ENCODE results near the gene RNU4-1. TPM values are rescaled to one million over a fixed set of nuclear protein-coding genes. Genes with fewer than 3 reads are reported as not detected.
A peak's percentile ranks its signal among the peaks of the same experiment; 100 is the strongest.

Gene RNU4-1
- total RNA-seq, 1 donor from 2014 or later, result 1,438 TPM

DNA sequence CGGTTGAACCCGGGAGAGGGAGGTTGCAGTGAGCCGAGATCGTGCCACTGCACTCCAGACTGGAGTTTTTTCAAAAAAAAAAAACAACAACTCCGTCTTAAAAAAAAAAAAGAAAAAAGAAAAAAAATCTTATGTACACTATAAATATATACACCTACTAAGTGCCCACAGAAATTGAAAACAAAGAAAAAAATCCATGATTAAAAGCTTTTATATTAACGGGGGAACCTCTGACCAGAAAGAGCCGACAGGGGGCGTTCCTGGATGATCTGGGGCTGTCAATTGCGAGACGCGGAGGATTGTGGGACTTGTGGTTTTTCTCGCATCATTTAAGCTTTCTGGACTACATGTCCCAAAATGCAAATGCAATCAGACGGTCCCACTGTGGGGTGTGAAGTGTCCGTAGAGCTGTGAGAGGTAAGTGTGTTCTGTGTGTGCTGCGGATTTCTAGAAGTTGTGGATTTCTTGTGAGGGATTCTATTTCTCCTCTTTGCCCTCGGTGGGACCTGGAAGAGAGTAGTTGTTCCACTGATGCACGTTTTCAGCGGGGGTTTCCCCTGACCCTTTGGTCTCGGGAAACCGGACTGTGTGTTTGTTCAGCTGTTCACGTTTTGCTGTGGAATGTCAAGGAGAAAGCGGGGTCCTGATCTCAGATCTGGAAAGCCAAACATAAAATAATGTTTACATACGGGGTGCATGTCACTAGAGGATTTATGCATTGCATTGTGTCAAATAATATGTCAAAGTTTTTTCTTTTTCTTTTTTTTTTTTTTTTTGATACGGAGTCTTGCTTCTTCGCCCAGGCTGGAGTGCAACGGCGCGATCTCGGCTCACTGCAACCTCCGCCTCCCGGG lies 9.2 kb upstream of the RNU4-1 start, which contains the start of gene SIRT4:
Gene SIRT4, plus strand, starts transcription at position 360 of the 854 bp plus-strand sequence. CDS start 1,241 bp downstream, outside the sequence.
- ATAC-seq (peak; percentile 97), DNase-seq (peak; percentile 89)
- intact Hi-C loops (cut with micrococcal nuclease), result no loop called here

DNA sequence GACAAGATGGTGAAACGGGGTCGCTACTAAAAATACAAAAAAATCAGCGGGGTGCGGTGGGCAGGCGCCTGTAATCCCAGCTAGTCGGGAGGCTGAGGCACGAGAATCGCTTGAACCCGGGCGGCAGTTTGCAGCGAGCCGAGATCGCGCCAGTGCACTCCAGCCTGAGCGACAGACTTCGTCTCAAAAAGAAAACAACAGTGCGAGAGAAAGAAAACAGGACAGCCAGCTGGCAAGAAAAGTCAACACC lies 701 bp downstream of the RNU4-1 start:
- DNase-seq (no peak), ATAC-seq (peak; percentile 4)
- intact Hi-C loops (cut with micrococcal nuclease), result no loop called here

DNA sequence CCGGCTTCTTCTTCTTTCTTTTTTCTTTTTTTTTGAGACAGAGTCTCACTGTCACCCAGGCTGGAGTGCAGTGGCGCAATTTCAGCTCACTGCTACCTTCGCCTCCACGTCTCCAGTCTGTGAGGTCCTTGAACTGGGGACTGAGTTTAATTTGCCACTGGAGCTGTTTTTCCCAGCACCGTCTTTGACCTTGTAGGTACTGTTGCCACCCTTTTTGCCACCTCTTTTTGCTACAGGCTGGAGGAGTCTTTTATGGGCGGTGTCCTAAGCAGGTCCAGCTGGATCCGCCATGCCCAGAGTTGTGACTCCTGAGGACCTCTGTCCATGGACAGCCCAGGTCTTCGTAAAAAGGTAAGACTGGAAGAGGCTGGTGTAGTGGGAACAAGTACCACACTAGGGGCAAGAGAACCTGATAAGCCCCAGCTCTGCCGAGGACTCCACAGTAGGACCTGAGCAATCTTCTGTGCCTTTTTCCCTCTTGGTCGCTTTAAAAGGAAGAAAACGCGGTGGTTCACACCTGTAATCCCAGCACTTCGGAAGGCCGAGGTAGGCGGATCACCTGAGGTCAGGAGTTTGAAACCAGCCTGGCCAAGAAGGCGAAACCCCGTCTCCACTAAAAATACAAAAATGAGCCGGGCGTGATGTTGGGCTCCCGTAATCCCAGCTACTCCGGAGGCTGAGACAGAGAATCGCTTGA lies 2.3 kb downstream of the RNU4-1 start:
- no peak for DNase-seq
- no peak for ATAC-seq
- intact Hi-C loops (cut with micrococcal nuclease), result no loop called here

DNA sequence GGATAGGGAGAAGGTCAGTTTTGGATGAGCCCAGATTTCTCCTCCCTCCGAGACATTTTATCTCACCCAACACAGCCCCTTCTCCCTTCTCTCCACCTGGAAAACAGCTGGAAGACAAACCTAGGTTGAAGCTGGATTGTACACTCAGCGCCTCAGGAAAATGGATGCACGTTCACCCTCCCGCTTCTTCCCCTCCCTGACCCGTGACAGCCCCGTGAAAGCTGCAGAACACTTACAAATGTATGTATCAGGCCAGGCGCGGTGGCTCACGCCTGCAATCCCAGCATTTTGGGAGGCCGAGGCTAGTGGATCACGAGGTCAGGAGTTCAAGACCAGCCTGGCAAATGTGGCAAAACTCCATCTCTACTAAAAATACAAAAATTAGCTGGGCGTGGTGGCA lies 5.5 kb downstream of the RNU4-1 start:
- intact Hi-C loops (cut with micrococcal nuclease), result no loop called here
- DNase-seq (no peak), ATAC-seq (no peak)

DNA sequence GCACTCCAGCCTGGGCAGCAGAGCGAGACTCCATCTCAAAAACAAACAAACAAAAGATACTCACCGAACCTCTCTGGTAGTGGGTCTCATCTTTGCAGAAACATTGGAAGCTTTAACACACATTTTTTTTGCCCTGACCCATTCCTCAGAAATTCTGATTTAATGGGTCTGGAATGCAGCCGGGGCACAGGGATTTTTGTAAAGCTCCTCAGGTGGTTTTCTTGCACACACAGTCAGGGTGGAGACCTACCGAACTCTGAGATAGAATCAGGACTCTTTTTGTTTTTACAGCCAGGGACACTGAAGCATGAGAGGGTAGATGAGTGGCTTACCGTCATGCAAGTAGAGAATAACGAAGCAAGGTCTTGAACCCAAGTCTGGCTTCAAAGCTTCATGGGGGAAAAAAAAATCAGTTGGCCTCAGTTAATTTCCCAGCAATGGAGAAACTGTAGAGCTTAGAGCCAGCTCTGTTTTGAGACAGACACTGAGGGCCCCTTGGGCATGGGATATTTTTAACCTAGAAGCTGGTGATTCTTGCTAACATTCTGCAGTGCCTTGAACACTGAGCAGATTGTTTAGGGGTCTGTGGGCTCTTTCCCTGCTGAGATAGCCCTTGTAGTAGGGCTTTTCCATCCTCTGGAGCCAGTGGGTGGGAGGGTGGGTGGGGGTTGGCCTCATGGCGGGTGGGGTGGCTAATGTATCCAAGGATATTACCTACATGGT lies 6.1 kb downstream of the RNU4-1 start:
- DNase-seq (no peak), ATAC-seq (no peak)
- intact Hi-C loops (cut with micrococcal nuclease), result no loop called here

DNA sequence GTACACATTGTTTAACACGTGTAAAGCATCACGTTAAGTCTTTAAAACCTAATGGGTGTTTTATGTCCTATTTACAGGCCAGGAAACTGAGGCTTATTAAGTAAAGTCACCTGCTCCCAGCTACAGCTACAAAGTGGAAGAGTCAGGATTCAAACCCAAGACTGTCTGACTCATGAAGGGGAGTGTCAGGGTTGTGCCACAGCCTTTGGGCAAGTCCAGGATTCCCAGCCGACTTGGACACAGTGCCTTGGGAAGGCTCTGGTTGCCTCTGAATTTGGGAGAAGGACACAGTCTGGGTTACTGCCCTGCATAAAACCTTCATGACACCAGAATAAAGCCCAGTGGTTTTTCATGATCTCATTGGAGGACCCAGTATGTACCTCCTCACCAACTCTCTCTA lies 8.7 kb downstream of the RNU4-1 start:
- intact Hi-C loops (cut with micrococcal nuclease), result no loop called here
- DNase-seq, result no peak
- no peak for ATAC-seq

DNA sequence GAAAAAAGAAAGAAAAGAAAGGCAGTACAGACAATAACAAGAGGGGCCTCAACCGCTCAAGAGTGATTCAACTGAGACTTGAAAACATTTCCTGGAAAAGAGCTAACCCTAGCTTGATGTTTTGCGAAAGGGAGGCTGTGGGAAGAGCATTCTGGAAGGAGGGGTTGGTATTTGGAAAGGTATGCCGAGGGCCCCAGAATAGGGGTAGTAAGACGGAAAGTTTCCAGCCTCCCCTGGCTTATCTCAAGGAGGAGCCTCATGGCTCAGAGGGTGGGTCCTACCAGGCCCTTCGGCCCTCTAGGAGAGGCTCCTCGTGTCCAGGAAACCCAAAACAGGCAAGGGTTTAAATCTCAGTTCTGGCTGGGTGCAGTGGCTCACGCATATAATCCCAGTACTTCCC lies 9.7 kb downstream of the RNU4-1 start:
- intact Hi-C loops (cut with micrococcal nuclease), result no loop called here
- DNase-seq (no peak), ATAC-seq (no peak)

DNA sequence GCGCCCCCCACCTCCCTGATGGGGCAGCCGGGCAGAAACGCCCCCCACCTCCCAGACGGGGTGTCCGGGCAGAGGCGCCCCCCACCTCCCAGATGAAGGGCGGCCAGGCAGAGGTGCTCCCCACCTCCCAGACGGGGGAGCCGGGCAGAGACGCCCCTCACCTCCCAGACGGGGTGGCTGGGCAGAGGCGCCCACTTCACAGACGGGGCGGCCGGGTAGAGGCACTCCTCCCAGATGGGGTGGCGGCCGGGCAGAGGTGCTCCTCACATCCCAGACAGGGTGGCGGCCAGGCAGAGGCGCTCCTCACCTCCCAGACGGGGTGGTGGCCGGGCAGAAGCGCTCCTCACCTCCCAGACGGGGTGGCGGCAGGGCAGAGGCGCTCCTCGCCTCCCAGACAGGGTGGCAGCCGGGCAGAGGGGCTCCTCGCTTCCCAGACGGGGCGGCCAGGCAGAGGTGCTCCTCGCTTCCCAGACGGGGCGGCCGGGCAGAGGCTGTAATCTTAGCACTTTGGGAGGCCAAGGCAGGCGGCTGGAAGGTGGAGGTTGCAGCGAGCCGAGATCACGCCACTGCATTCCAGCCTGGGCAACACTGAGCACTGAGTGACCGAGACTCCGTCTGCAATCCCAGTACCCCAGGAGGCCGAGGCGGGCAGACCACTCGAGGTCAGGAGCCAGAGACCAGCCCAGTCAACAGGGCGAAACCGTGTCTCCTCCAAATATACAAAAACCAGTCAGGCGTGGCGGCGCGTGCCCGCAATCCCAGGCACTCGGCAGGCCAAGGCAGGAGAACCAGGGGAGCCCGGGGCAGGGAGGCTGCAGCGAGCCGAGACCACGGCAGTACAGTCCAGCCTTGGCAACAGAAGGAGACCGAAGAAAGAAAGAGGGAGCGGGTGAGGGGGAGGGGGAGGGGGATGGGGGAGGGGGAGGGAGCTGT lies 14.6 kb downstream of the RNU4-1 start:
- DNase-seq, result no peak
- ATAC-seq, result no peak
- intact Hi-C loops (cut with micrococcal nuclease), result no loop called here

DNA sequence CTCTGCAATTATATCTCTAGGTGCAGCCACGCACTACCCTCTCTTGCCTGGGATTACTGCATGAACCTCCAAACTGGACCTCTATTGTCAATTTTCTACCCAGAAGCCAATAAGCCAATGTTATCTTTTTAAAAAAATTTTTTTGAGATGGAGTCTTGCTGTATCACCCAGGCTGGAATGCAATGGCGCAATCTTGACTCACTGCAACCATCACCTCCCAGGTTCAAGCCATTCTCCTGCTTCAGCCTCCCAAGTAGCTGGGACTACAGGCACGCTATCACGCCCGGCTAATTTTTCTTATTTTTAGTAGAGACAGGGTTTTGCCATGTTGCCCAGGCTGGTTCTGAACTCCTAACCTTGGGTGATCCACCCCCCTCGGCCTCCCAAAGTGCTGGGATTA lies 16.3 kb downstream of the RNU4-1 start:
- ATAC-seq (no peak), DNase-seq (no peak)
- intact Hi-C loops (cut with micrococcal nuclease), result no loop called here

DNA sequence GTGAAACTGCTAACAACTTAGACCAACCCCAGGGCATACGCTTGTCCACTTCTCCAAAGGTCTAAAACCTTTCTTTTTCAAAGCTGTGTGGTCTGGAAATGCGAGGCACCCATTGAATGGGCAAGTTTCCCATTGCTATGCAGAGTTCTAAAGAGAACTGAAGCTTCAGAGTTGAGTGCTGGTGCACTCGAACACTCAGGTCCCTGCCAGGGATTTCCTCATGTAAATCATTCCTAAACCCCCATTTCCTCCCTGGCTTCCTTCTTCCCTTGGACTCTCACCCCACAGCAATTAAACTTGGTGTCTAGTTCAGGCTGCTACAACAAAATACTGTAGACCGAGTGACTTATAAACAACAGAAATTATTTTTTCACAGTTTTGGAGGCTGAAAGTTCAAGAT lies 25.3 kb downstream of the RNU4-1 start:
- no peak for DNase-seq
- ATAC-seq, result no peak
- intact Hi-C loops (cut with micrococcal nuclease), result loop anchor here (2.0 kb wide), 1 partner anchor 41 kb away; no protein-coding TSS in a partner anchor

DNA sequence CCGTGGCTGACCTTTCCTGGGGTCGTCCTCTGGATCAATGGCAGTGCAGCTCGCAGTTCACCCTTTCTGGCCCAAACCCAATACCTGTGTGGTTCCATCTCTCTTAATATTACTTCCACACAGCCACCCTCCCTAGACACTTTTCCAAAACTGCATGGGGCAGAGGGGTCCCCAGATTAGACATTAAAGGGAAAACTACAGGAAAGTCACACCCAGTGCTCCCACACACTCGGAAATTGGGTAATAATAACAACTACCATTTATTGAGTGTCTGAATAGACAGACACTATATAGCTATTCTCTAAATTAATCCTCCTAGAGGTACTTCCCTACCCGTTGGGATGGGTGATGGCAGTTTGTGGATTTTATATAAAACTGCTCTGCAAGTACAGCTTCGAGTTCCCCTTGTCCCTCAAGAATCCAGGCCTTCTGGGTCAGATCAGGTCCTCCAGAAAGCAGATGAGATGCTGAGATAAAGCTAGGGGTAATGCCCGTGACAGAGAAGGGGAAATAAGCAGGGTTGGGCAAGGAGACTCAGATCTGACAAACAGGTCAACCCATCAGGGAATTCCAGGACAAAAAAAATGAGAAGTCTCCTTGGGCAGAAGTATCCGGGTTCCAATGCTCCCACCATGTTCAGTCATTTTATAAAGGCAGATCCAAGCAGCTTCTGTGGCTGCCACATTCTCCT lies 26.7 kb downstream of the RNU4-1 start:
- no peak for ATAC-seq
- no peak for DNase-seq
- intact Hi-C loops (cut with micrococcal nuclease), result loop anchor here (2.0 kb wide), 1 partner anchor 40 kb away; no protein-coding TSS in a partner anchor

DNA sequence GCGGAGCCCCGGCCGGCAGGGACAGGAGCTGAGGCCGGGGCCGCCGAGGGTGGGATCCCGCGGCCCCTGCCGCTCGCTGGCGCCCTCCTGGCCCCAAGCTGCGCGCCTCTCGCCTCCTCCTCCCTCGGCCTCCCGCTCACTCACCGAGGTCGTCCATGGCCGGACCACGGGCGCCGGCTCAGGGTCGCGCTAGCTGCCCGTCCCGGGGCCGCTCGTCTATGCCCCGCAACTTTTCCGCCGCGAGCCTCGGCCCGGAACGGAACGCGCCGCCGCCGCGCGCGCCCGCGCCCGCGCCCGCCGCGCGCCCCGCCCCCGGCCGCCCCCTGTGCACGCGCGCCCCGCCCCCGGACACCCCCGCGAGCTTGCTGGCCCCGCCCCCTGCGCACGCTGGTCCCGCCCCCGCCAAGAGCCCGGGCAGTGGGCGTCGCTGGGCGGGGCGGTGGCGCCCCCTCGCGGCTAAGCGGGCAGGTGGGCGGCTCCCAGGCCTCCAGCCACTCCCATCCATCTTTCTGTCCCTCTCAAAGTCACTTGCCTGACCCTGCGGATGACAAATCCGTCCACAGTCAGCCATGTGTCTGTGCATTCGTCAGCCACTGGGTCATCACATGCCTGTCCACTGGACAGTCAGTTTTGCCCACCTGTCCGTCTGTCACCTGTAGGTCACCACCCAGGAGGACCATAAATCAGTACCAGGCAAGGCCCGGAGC lies 27.4 kb downstream of the RNU4-1 start, which contains the start of gene PXN:
Gene PXN, minus strand, starts transcription at position 258 of the 707 bp plus-strand sequence. Its CDS starts 101 bp downstream, at position 157.
- intact Hi-C loops (cut with micrococcal nuclease), result loop anchor here (2.0 kb wide), 1 partner anchor 39 kb away; no protein-coding TSS in a partner anchor

DNA sequence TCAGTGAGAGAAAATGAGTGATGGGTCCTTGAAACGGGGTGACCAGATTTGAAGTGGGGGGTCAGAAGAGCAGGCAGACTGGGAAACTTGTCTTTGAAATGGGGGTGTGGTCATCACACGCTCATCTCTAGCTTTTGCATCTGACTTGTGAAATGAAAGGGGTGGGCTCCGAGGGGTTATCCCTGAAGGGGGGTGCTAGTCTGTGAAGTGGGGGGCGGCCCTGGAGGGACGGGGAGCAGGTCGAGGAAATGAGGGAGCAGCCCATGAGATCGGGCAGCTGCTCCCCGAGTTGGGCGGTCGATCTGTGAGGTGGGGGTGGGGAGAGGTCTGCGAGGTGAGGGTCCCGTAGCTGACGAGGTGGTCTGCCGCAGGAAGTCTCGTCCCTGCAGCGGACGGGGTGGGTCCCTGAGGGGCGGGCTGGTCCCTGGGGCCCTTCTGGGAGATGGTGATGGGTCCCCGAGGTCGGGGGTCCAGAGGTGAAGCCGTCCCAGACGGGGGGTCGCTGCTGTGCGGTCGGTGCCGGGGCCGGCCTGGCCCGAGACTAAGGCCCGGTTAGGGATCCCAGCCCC lies 28.0 kb downstream of the RNU4-1 start:
- DNase-seq, result no peak
- no peak for ATAC-seq
- intact Hi-C loops (cut with micrococcal nuclease), result no loop called here

More for the DNA sequence above, 27.4 kb downstream of the RNU4-1 start, which contains the start of gene PXN:
- ATAC-seq (peak; percentile 83), DNase-seq (peak; percentile 94)

DNA sequence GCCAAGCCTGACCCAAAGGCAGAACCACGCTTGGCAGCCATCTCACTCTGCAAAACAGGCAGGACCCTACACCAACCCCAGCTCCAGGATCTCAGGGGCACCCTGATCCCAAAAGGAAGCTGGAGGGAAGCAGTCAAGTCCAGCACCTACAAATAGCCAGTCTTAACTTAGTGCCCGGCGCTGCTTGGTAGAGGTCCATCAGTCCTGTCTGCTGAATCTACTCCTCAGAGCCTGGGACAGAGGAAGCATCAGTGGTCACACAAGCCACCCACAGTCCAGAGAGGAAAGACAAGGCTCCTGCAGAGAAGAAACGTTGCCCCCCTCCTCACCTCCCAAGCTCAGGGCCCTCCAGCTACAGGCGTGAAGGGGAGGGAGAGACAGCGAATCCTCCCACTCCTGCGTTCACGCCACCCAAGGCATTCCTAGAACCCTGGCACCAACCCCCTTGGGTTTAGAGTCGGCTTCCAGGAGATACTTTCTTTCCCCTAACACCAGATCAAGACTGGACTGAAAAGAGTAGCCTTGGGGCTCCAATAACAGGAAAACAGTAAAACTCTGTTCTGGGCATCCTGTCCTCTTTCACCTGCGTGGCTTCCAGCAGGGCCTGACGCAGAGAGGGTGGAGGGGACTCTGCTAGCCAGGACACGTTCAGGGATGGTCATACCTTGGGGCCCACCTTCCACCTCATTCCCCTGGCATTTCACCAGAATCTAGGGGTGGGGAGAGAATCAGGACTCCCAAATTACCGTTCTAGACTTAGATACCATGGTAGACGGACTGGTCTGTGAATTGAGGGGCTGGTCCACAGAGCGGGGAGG lies 28.7 kb downstream of the RNU4-1 start:
- no peak for DNase-seq

DNA sequence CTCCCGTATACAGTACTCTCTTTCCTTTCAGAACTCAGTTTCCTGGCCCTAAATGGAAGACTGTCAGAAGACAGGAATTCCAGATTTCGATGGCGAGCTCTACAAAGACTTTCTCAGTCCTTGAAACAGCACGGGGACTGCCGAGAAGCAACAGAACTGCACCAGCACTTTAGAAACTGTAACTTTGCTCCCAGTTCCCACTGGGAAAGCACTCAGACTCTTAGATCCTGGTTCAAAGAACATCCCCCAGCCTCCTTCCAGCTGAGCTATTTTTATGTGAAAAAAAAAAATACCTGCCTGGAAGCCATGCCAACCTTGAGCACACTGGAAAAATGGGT lies 29.3 kb downstream of the RNU4-1 start:
- intact Hi-C loops (cut with micrococcal nuclease), result no loop called here
- no peak for DNase-seq
- ATAC-seq, result no peak

More for the DNA sequence above, 28.7 kb downstream of the RNU4-1 start:
- ATAC-seq, result peak; percentile 17
- intact Hi-C loops (cut with micrococcal nuclease), result no loop called here
